GM12892 (cell line): ENCODE results near the gene AOPEP.

Experiments used
- POLR2A ChIP-seq: IDR thresholded peaks from 2 replicates; pipeline ENCODE4 v1.6.1; 2011; ENCODE audit warnings: low read depth, low read length, control low read depth
- POLR2AphosphoS5 ChIP-seq: IDR thresholded peaks from 2 replicates; pipeline ENCODE4 v1.6.1; 2011; ENCODE audit warnings: low read depth, low read length, control low read depth
- TAF1 ChIP-seq: IDR thresholded peaks from 2 replicates; pipeline ENCODE4 v1.6.1; 2011; ENCODE audit warnings: low read depth, mild to moderate bottlenecking, control low read depth, low read length, borderline replicate concordance

DNA sequence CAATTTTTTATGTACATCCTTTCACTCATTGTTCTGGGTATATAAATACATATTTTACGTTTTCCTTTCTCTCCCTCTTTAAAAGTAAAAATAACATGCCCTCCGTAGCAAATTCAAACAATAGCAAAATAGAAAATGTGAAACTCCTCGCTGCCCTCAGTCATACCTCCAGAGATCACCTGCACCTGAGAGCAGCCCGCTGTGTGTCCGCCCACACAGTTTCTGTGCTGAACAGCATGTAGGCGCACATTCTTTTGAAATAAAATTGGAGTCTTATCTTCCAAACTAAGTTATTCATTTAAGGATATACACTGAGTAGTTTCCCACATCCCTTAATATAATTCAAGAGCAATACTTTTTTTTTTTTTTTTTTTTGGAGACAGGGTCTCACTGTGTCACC lies 255.7 kb downstream of the AOPEP start:
- TF ChIP-seq POLR2A (no peak), TAF1 (no peak), POLR2AphosphoS5 (no peak)
